Sigmoid colon (tissue), 4 donors: ENCODE data around the gene SGSM2.

Experiments used
- POLR2AphosphoS5 ChIP-seq, 4 donors: sonication (generic); formaldehyde crosslinking; IDR thresholded peaks; one replicate each; pipeline ENCODE4 v1.6.1; 2017; ENCODE audit warnings: antibody characterized with exemption in 4 of 4
- TF ChIP-seq, protein P1 (sequence below), 4 experiments: fragments of 450-650 bp in 3 of 4; fragments of 200-600 bp in 1 of 4; IDR thresholded peaks; one replicate each; pipeline ENCODE4 v1.5.1; 2016 to 2019; ENCODE audit warnings: antibody characterized with exemption in 4 of 4, mild to moderate bottlenecking in 3 of 4, moderate library complexity in 2 of 4

DNA sequence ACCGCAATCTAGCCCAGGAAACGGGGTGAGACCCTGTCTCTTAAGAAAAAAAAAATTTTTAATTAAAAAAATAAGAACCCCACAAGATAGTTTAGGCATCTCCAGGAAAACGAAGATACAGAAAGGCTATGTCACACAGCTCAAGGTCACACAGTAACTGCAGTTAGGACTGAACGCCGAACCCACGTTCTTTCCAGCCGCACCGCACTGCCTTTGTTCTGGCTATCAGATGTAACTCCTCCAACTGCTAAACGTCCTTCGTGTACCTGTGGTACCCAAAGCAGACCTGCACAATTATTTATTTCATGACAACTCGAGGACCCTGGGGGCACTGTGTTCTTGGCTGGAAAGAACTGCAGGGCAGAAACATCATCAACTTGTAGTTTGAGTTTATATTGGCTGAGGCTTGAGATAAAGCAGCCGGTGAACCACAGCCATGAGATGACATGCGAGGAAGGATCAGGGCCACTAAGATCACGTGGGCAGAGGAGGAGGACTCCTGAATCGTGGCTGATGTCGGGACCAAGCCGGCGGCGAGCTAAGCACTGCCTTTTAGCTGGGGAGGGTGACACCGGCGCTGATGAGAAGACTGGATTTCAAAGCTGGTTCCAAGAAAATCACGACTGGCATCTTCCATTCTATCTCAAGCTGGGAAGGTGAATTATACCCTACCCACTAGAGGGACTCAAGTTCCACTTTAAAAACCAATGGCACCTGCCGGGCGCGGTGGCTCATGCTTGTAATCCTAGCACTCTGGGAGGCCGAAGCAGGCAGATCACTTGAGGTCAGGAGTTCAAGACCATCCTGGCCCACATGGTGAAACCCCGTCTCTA lies 84.2 kb downstream of the SGSM2 start:
- TF ChIP-seq, protein P1, sequence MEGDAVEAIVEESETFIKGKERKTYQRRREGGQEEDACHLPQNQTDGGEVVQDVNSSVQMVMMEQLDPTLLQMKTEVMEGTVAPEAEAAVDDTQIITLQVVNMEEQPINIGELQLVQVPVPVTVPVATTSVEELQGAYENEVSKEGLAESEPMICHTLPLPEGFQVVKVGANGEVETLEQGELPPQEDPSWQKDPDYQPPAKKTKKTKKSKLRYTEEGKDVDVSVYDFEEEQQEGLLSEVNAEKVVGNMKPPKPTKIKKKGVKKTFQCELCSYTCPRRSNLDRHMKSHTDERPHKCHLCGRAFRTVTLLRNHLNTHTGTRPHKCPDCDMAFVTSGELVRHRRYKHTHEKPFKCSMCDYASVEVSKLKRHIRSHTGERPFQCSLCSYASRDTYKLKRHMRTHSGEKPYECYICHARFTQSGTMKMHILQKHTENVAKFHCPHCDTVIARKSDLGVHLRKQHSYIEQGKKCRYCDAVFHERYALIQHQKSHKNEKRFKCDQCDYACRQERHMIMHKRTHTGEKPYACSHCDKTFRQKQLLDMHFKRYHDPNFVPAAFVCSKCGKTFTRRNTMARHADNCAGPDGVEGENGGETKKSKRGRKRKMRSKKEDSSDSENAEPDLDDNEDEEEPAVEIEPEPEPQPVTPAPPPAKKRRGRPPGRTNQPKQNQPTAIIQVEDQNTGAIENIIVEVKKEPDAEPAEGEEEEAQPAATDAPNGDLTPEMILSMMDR (IDR thresholded peaks at IDR 0.05): peak in 2 of 4 experiments; percentile 14 to 16
- TF ChIP-seq POLR2AphosphoS5 (IDR thresholded peaks at IDR 0.05): peak in 3 of 4 donors; percentile 31 to 63 (median 38)
